ENCODE measurements around the gene RTL9.
"Not testable (repeated sequence)": the region's sequence is repeated elsewhere in the genome, so short reads cannot be mapped to it uniquely, and the experiment has no call there.

The RTL9 gene

DNA sequence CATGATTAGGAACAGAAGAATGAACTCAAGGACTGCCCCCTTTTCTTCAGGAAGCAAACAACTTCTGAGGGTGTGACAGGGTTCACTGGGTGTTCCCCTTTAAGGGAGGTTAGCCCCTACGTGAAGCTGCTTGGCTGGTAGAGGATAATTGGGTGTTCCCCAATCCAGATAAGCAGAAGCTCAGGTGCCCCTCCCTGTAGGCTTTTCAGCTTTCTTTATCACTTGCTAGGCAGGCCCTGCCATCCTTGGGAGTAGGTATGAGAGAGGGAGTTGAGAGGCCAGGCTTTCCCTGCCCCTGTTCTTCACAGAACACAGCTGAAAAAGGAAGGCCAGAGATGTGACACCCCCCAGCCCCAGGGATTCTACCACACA, 44.2 kb downstream of the RTL9 start:
- Histone ChIP-seq H3K36me3 (ENCODE audit: control insufficient read depth, insufficient read depth, low read length) (no peaks in the 10 kb centered on the region), H3K27ac (ENCODE audit: insufficient read depth, low read length, poor library complexity, severe bottlenecking) (no peak overlapping the region), H3K4me3 (ENCODE audit: insufficient read depth, low read depth, low read length, poor library complexity, severe bottlenecking) (no peak overlapping the region), H3K27me3 (replicated peaks; ENCODE audit: control insufficient read depth, insufficient read depth, low read length, poor library complexity, severe bottlenecking) (no peaks in the 10 kb centered on the region), H3K4me1 (ENCODE audit: control insufficient read depth, insufficient read depth, low read length, poor library complexity, severe bottlenecking) (no peaks in the 10 kb centered on the region), H3K9me3 (ENCODE audit: control insufficient read depth, low read length) (no peaks in the 10 kb centered on the region)
- DNase-seq: no peak

DNA sequence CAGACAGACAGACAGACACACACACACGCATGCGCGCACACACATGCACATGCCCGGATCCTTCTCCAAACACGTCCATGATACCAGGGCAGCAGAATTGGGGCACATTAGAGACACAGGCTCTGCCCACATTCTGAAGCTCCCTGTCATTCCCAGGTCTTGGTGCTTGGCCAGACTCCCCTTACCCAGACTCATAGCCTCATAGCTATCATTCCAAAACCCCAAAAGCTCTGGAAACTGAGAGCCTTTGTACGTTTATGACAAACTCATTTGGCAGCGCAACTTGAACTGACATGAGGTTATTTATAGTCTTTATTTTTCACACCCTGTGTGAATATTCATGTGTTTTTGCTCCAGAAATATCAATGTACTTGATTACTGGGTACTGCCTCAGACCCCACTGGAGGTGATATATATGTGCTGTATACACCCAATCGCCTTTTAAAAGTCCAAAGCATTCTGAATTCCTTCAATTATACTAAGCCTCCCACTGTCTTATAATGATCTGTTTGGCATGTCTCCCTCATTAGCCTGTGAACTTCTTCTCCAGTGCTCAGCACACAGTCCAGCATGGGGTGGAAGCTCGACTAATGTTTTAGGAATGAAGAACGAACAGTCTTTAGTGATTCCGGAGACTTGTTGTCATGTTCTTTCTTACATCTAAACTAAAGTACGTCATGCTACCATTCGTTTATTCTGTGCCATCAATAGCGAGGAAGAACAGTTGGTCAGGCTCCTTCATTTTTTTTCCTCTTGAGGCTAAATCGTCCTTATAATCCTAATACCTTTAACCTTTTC, 45.0 kb downstream of the RTL9 start:
- DNase-seq: no peak
- no peak overlapping the region for H3K27ac ChIP-seq (ENCODE audit: insufficient read depth, low read length, poor library complexity, severe bottlenecking)
- H3K9me3 ChIP-seq (ENCODE audit: control insufficient read depth, low read length): no peaks in the 10 kb centered on the region
- no peaks in the 10 kb centered on the region for H3K4me1 ChIP-seq (ENCODE audit: control insufficient read depth, insufficient read depth, low read length, poor library complexity, severe bottlenecking)
- H3K4me3 ChIP-seq (ENCODE audit: insufficient read depth, low read depth, low read length, poor library complexity, severe bottlenecking): no peak overlapping the region
- H3K27me3 ChIP-seq (replicated peaks; ENCODE audit: control insufficient read depth, insufficient read depth, low read length, poor library complexity, severe bottlenecking): no peaks in the 10 kb centered on the region
- H3K36me3 ChIP-seq (ENCODE audit: control insufficient read depth, insufficient read depth, low read length): no peaks in the 10 kb centered on the region

DNA sequence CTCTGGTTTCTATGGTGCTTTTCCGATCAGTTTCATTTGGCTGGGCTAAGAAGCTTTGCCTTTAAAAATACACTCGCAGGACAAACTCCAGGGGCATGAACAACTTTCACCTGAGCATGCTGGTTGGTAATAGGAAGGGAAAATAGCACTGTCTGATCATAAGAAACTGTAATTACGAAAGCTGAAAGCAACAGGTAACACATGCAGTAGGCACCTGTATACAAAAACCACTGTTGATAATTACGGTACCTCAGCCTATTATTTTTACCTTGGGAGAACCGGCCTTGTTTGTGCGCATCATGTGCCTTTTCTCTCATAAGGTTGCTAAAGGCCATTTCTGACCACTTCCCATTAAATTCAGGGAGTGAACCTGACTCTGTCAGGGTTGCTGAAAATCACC, 45.7 kb downstream of the RTL9 start:
- H3K27ac ChIP-seq (ENCODE audit: insufficient read depth, low read length, poor library complexity, severe bottlenecking): no peak overlapping the region
- H3K36me3 ChIP-seq (ENCODE audit: control insufficient read depth, insufficient read depth, low read length): no peaks in the 10 kb centered on the region
- H3K27me3 ChIP-seq (replicated peaks; ENCODE audit: control insufficient read depth, insufficient read depth, low read length, poor library complexity, severe bottlenecking): no peaks in the 10 kb centered on the region
- H3K4me1 ChIP-seq (ENCODE audit: control insufficient read depth, insufficient read depth, low read length, poor library complexity, severe bottlenecking): no peaks in the 10 kb centered on the region
- H3K4me3 ChIP-seq (ENCODE audit: insufficient read depth, low read depth, low read length, poor library complexity, severe bottlenecking): no peak overlapping the region
- DNase-seq: no peak
- H3K9me3 ChIP-seq (ENCODE audit: control insufficient read depth, low read length): no peaks in the 10 kb centered on the region

DNA sequence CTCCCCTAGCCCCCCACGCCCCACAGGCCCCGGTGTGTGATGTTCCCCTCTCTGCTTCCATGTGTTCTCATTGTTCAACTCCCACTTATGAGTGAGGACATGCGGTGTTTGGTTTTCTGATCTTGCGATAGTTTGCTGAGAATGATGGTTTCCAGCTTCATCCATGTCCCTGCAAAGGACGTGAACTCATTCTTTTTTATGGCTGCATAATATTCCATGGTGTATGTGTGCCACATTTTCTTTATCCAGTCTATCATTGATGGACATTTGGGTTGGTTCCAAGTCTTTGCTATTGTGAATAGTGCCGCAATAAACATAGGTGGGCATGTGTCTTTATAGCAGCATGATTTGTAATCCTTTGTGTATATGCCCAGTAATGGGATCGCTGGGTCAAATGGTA, 47.6 kb downstream of the RTL9 start:
- not testable (repeated sequence) for H3K36me3 ChIP-seq (ENCODE audit: control insufficient read depth, insufficient read depth, low read length); DNase-seq; H3K9me3 ChIP-seq (ENCODE audit: control insufficient read depth, low read length); H3K27ac ChIP-seq (ENCODE audit: insufficient read depth, low read length, poor library complexity, severe bottlenecking); H3K27me3 ChIP-seq (replicated peaks; ENCODE audit: control insufficient read depth, insufficient read depth, low read length, poor library complexity, severe bottlenecking); H3K4me3 ChIP-seq (ENCODE audit: insufficient read depth, low read depth, low read length, poor library complexity, severe bottlenecking); H3K4me1 ChIP-seq (ENCODE audit: control insufficient read depth, insufficient read depth, low read length, poor library complexity, severe bottlenecking)

DNA sequence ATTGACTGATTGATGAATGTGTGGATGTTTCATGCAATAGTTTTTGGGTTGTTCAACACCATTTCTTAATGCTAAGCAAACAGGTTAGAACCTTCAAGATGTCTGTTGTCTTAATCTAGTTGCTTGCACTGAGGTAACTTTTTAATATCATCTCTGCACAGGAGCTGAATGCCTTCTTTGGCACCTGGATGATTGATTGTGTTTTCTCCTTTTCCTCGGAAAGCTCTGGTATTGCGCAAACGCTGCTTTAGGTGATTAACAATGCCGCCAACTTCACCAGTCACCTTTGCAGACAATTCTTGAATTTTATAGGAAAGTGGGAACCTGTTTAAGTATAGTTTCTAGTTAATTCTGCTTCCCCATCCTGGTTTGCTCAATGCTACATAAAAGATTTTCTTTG, 48.2 kb downstream of the RTL9 start:
- Histone ChIP-seq H3K27me3 (replicated peaks; ENCODE audit: control insufficient read depth, insufficient read depth, low read length, poor library complexity, severe bottlenecking) (no peaks in the 10 kb centered on the region), H3K27ac (ENCODE audit: insufficient read depth, low read length, poor library complexity, severe bottlenecking) (no peak overlapping the region), H3K4me1 (ENCODE audit: control insufficient read depth, insufficient read depth, low read length, poor library complexity, severe bottlenecking) (no peaks in the 10 kb centered on the region), H3K9me3 (ENCODE audit: control insufficient read depth, low read length) (no peaks in the 10 kb centered on the region), H3K36me3 (ENCODE audit: control insufficient read depth, insufficient read depth, low read length) (no peaks in the 10 kb centered on the region), H3K4me3 (ENCODE audit: insufficient read depth, low read depth, low read length, poor library complexity, severe bottlenecking) (no peak overlapping the region)
- DNase-seq: no peak

DNA sequence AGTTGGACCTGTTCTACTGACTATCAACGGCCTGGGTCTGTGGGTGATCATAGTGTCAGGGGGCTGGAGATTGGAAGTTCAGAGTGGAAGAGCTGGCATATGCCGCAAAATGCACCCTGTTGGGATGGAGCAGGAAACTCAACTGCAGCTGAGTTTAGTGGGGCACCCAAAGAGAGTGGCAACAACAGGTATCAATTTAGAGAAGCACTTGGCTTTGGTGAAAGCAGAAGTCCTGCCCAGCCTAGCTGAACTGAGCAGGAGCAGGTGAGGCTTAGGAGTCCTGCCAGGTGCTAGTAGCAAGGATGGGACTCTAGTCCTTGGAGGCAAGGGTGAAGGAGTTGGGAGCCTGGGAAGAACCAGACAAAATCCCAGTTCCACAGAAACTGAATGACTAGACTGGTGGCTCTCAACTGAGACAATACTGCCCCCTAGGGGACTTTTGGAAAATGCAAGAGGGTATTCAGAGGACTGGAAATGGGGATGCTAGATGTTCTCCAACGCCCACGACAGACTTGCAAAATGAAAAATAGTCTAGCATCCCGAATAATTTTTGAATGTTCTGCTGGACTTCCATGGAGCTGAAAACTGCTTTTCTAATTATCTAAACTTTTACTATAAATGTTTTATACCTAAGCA, 49.4 kb downstream of the RTL9 start:
- DNase-seq: peak in 2 of 3 donors; percentile 17 to 40
- H3K4me1 ChIP-seq (ENCODE audit: control insufficient read depth, insufficient read depth, low read length, poor library complexity, severe bottlenecking): no peaks in the 10 kb centered on the region
- H3K27me3 ChIP-seq (replicated peaks; ENCODE audit: control insufficient read depth, insufficient read depth, low read length, poor library complexity, severe bottlenecking): no peaks in the 10 kb centered on the region
- H3K4me3 ChIP-seq (ENCODE audit: insufficient read depth, low read depth, low read length, poor library complexity, severe bottlenecking): no peak overlapping the region
- no peaks in the 10 kb centered on the region for H3K9me3 ChIP-seq (ENCODE audit: control insufficient read depth, low read length)
- H3K36me3 ChIP-seq (ENCODE audit: control insufficient read depth, insufficient read depth, low read length): no peaks in the 10 kb centered on the region
- no peak overlapping the region for H3K27ac ChIP-seq (ENCODE audit: insufficient read depth, low read length, poor library complexity, severe bottlenecking)

Data from effector memory CD4-positive, alpha-beta T cell (primary cell).